Measurements from ENCODE around the gene SENP1.

SENP1 gene

GRCh38 chr12:48021485-48022179 is 84.2 kb downstream of the SENP1 start:
- in situ Hi-C loops (cut with MboI; ENCODE audit: low sequenced_read_pairs) = no loop called here

GRCh38 chr12:48019639-48020265 is 86.1 kb downstream of the SENP1 start:
- in situ Hi-C loops (cut with MboI; ENCODE audit: low sequenced_read_pairs) = no loop called here

- in situ Hi-C loops (cut with MboI; ENCODE audit: low sequenced_read_pairs) = no loop called here
These were observed 87.3 kb downstream of the SENP1 start for GRCh38 chr12:48018618-48018995.

- in situ Hi-C loops (cut with MboI; ENCODE audit: low sequenced_read_pairs) = no loop called here
These were observed 87.8 kb downstream of the SENP1 start for GRCh38 chr12:48017921-48018617.

- in situ Hi-C loops (cut with MboI; ENCODE audit: low sequenced_read_pairs) = no loop called here
These were observed 88.4 kb downstream of the SENP1 start for GRCh38 chr12:48017496-48017895.

- in situ Hi-C loops (cut with MboI; ENCODE audit: low sequenced_read_pairs) = no loop called here
These were observed 89.4 kb downstream of the SENP1 start for GRCh38 chr12:48016373-48017020.

GRCh38 chr12:48015954-48016353 is 89.9 kb downstream of the SENP1 start:
- in situ Hi-C loops (cut with MboI; ENCODE audit: low sequenced_read_pairs) = no loop called here

- in situ Hi-C loops (cut with MboI; ENCODE audit: low sequenced_read_pairs) = no loop called here
These were observed 90.8 kb downstream of the SENP1 start for GRCh38 chr12:48015129-48015528.

- in situ Hi-C loops (cut with MboI; ENCODE audit: low sequenced_read_pairs) = no loop called here
These were observed 92.6 kb downstream of the SENP1 start for GRCh38 chr12:48013287-48013686.

GRCh38 chr12:48012070-48012469 is 93.8 kb downstream of the SENP1 start:
- in situ Hi-C loops (cut with MboI; ENCODE audit: low sequenced_read_pairs) = no loop called here

GRCh38 chr12:48010366-48010970 is 95.4 kb downstream of the SENP1 start:
- in situ Hi-C loops (cut with MboI; ENCODE audit: low sequenced_read_pairs) = no loop called here

- in situ Hi-C loops (cut with MboI; ENCODE audit: low sequenced_read_pairs) = no loop called here
These were observed 96.4 kb downstream of the SENP1 start for GRCh38 chr12:48009471-48009870.

- in situ Hi-C loops (cut with MboI; ENCODE audit: low sequenced_read_pairs) = no loop called here
These were observed 96.9 kb downstream of the SENP1 start for GRCh38 chr12:48008950-48009349.

GRCh38 chr12:48008349-48008748 is 97.5 kb downstream of the SENP1 start:
- in situ Hi-C loops (cut with MboI; ENCODE audit: low sequenced_read_pairs) = no loop called here

GRCh38 chr12:48007206-48007605 is 98.7 kb downstream of the SENP1 start:
- in situ Hi-C loops (cut with MboI; ENCODE audit: low sequenced_read_pairs) = no loop called here

- in situ Hi-C loops (cut with MboI; ENCODE audit: low sequenced_read_pairs) = no loop called here
These were observed 100.2 kb downstream of the SENP1 start for GRCh38 chr12:48005750-48006021.

GRCh38 chr12:48005001-48005749 is 100.7 kb downstream of the SENP1 start:
- in situ Hi-C loops (cut with MboI; ENCODE audit: low sequenced_read_pairs) = no loop called here

- in situ Hi-C loops (cut with MboI; ENCODE audit: low sequenced_read_pairs) = no loop called here
These were observed 101.6 kb downstream of the SENP1 start, which contains the start of gene COL2A1 for GRCh38 chr12:48004053-48004941. Gene COL2A1 (minus strand): TSS chr12:48004476. CDS start chr12:48004321, 155 bp downstream.

- in situ Hi-C loops (cut with MboI; ENCODE audit: low sequenced_read_pairs) = no loop called here
These were observed 102.4 kb downstream of the SENP1 start for GRCh38 chr12:48003226-48004052.

All from hTERT RPE-1 (cell line).